H1 (cell line): ENCODE data around the gene FRMPD4. TPM values are rescaled to one million over a fixed set of nuclear protein-coding genes. Genes with fewer than 3 reads are reported as not detected.

ENCODE experiments used
- BACH1 ChIP-seq: IDR thresholded peaks from 2 replicates; pipeline ENCODE4 v1.6.1; 2012; ENCODE audit warnings: low read length, improper control_type of control experiment
- CHD2 ChIP-seq: IDR thresholded peaks from 2 replicates; pipeline ENCODE4 v1.6.1; 2012; ENCODE audit warnings: low read length, improper control_type of control experiment
- GTF2F1 ChIP-seq: IDR thresholded peaks from 2 replicates; pipeline ENCODE4 v1.6.1; 2012; ENCODE audit warnings: low read depth, low read length, improper control_type of control experiment, borderline replicate concordance
- JUN ChIP-seq: IDR thresholded peaks from 2 replicates; pipeline ENCODE4 v1.6.1; 2011; ENCODE audit warnings: low read depth, mild to moderate bottlenecking, improper control_type of control experiment, low read length
- RBBP5 ChIP-seq: IDR thresholded peaks from 2 replicates; pipeline ENCODE4 v1.7.1; 2012; ENCODE audit warnings: low read depth, mild to moderate bottlenecking, inconsistent platforms, low read length, moderate library complexity, borderline replicate concordance
- polyA plus RNA-seq, 7 experiments: library from polyadenylated mRNA; depleted of rRNA in 3 of 7; stranded (reverse) in 5 of 7; unstranded in 2 of 7; fragments of >200 nt in 5 of 7; fragments of 200-250 nt in 2 of 7; gene quantifications; 1 replicate in 5 of 7; 2 replicates in 1 of 7; 4 replicates in 1 of 7; pipeline versions ENCODE4 v1.2.1 to v1.2.3, GENCODE V29; 2011 to 2013; ENCODE audit warnings: missing spikeins in 2 of 7, mixed read lengths in 2 of 7
- total RNA-seq: library from RNA; stranded (reverse); fragmentation: NEBNext Ultra II Directional; extraction: Animal tissue kit (Norgen Biotek cat#: 25700); gene quantifications from 2 replicates; pipeline ENCODE4 v1.2.1, GENCODE V29; 2021
- TF ChIP-seq, protein P1 (sequence below): IDR thresholded peaks from 2 replicates; pipeline ENCODE4 v1.6.1; 2011; ENCODE audit warnings: low read length, improper control_type of control experiment

The FRMPD4 gene
- total and polyA plus RNA-seq, 2 of the 8 experiments (the other 6 are each of a cell fraction or from before 2014, with no cell fraction given): 0.02 to 0.37 TPM

DNA sequence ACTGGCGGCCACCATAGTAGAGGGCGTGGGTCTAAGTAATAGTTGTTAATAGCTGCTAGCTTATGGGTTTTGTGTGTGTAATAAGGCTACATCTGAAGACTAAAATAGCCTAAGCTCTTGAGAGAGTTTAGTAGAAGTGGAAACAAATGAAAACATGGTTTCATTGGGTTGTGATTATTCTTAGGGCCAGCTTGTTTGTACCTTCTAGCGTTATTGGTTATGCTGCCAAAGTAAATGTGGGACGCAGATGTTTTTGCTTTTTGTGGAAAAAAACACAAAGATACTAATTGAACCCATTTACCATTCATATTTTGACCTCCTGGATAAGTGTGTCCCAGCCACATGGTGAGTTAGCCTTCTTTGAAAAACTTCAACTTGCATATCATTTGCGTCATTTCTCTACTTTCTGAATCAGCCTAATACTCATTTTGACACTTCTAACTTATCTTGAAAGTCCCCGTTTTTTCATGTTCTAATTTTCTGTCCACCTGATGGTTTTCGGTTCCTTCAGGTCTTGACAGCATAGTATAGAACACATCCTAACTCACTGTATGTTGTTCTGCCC is 305.3 kb downstream of the FRMPD4 start (continued):
- TF ChIP-seq, protein P1, sequence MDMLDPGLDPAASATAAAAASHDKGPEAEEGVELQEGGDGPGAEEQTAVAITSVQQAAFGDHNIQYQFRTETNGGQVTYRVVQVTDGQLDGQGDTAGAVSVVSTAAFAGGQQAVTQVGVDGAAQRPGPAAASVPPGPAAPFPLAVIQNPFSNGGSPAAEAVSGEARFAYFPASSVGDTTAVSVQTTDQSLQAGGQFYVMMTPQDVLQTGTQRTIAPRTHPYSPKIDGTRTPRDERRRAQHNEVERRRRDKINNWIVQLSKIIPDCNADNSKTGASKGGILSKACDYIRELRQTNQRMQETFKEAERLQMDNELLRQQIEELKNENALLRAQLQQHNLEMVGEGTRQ: no peak
- TF ChIP-seq GTF2F1: no peak
- no peak for TF ChIP-seq BACH1
- no peak for TF ChIP-seq JUN
- TF ChIP-seq CHD2: no peak
- no peak for TF ChIP-seq RBBP5
